ENCODE results near the gene TBC1D16.

GRCh38 chr17:79991924-79992648 is 43.6 kb downstream of the TBC1D16 start:
- no peak for TF ChIP-seq POLR2A (IDR thresholded peaks at IDR 0.05; ENCODE audit: low read depth, low read length)
- no peak for TF ChIP-seq POLR2AphosphoS5 (IDR thresholded peaks at IDR 0.05; ENCODE audit: low read depth, low read length)

All from GM12891 (cell line).